Measurements from ENCODE around the gene CREB3L2. TPM values are rescaled to one million over a fixed set of nuclear protein-coding genes. Genes with fewer than 3 reads are reported as not detected.

CREB3L2 gene
- total and polyA plus RNA-seq, 2 of the 8 experiments (the other 6 are each of a cell fraction or from before 2014, with no cell fraction given): 14.4 to 48.3 TPM

- Histone ChIP-seq H3K9me3 (ENCODE audit: insufficient read depth in 2 of 2, low read depth in 1 of 2, low read length in 1 of 2) (no peaks in the 10 kb centered on the region), H3K27me3 (replicated peaks in 1 of 4; ENCODE audit: control insufficient read depth in 3 of 4, extremely low read depth in 1 of 4, insufficient read depth in 3 of 4, low read length in 3 of 4) (no peaks in the 10 kb centered on the region), H3K9ac (replicated peaks in 1 of 4; ENCODE audit: extremely low read depth in 1 of 4, low read depth in 3 of 4, low read length in 3 of 4) (no peak overlapping the region), H3K4ac (replicated peaks; ENCODE audit: insufficient read length, low read depth, low read length) (no peak overlapping the region), H3K23ac (ENCODE audit: insufficient read length) (no peak overlapping the region), H3K79me1 (ENCODE audit: low read depth, low read length) (peaks cover 7% of the 10 kb centered on the region; the same call in 1 of the 2 replicates), H3K56ac (replicated peaks; ENCODE audit: insufficient read length, low read depth, low read length) (no peak overlapping the region), H4K5ac (ENCODE audit: insufficient read length, low read depth, low read length) (no peak overlapping the region), H4K91ac (replicated peaks; ENCODE audit: insufficient read length, low read length) (no peak overlapping the region), H3K14ac (ENCODE audit: insufficient read length) (no peak overlapping the region), H2BK20ac (ENCODE audit: low read length) (no peak overlapping the region), H3K36me3 (ENCODE audit: control insufficient read depth in 2 of 4, insufficient read depth in 4 of 4, low read length in 3 of 4) (no peaks in the 10 kb centered on the region), H2BK12ac (ENCODE audit: low read depth, low read length) (no peak overlapping the region), H4K20me1 (replicated peaks in 1 of 2; ENCODE audit: control insufficient read depth in 1 of 2, insufficient read depth in 2 of 2, low read length in 2 of 2) (peaks cover 0 to 7% of the 10 kb centered on the region in 2 experiments), H2BK15ac (ENCODE audit: low read length) (no peak overlapping the region), H3K79me2 (ENCODE audit: control insufficient read depth in 1 of 2, insufficient read depth in 2 of 2, low read length in 2 of 2) (peaks cover 26 to 95% of the 10 kb centered on the region in 2 experiments), H2AK5ac (ENCODE audit: low read depth, low read length) (no peak overlapping the region), H4K8ac (ENCODE audit: extremely low read depth, insufficient read depth, low read length) (no peak overlapping the region), H3K27ac (ENCODE audit: low read depth, low read length) (no peak overlapping the region), H3K4me2 (ENCODE audit: insufficient read depth in 1 of 2, low read depth in 2 of 2, low read length in 2 of 2) (no peak overlapping the region), H2BK120ac (replicated peaks; ENCODE audit: low read depth, low read length) (no peak overlapping the region), H3K4me1 (replicated peaks in 1 of 4; ENCODE audit: control insufficient read depth in 3 of 4, insufficient read depth in 4 of 4, low read length in 3 of 4) (peaks cover 0 to 11% (median 8%) of the 10 kb centered on the region in 4 experiments; a peak in 3 of 7 replicates), H3K4me3 (ENCODE audit: extremely low read depth in 1 of 4, insufficient read depth in 2 of 4, low read depth in 3 of 4, low read length in 4 of 4) (no peak overlapping the region), H3K23me2 (ENCODE audit: low read depth, low read length) (peaks cover 6% of the 10 kb centered on the region), H2BK5ac (ENCODE audit: low read depth, low read length) (no peak overlapping the region), H3K18ac (ENCODE audit: extremely low read depth, low read length) (no peak overlapping the region), H2AFZ (ENCODE audit: low read length) (no peak overlapping the region)
- ChIA-PET POLR2A (ENCODE audit: partially characterized antibody) (no interaction called here), CTCF (ENCODE audit: partially characterized antibody) (interaction anchor here (1.6 to 14.1 kb wide), 2 partner anchors 13 to 93 kb away, joined by 3 to 167 read pairs; no protein-coding TSS in a partner anchor)
- DNase-seq (ENCODE audit: low read depth in 1 of 2, low spot score in 2 of 2) (no peak), FAIRE-seq (no peak)
- WGBS, 2 experiments (ENCODE audit: extremely low coverage in 1 of 2, insufficient coverage in 1 of 2, insufficient read length in 1 of 2, insufficient replicate concordance in 2 of 2, low coverage in 1 of 2, low lambda C conversion rate in 2 of 2, missing lambda C conversion rate in 1 of 2): 92% methylated on average over 6 of the region's 6 CpGs; no CpG with 5 or more reads in 1 of the 2 experiments
- no peak for TF ChIP-seq CTCF (IDR thresholded peaks at IDR 0.05; ENCODE audit: control extremely low read depth in 1 of 3, insufficient read depth in 1 of 3, low read depth in 1 of 3, low read length in 3 of 3)
- TF ChIP-seq EZH2 (IDR thresholded peaks at IDR 0.05; ENCODE audit: low read depth, low read length, severe bottlenecking): no peak
- TF ChIP-seq ZNF274 (IDR thresholded peaks at IDR 0.05; ENCODE audit: borderline replicate concordance, extremely low read depth, low read length): no peak
- no peak for TF ChIP-seq RAD21 (IDR thresholded peaks at IDR 0.05 in 1 of 2, conservative IDR thresholded peaks at IDR 0.05 in 1 of 2; ENCODE audit: low read depth in 2 of 2, low read length in 2 of 2)
- TF ChIP-seq GABPA (IDR thresholded peaks at IDR 0.05; ENCODE audit: borderline replicate concordance, insufficient read depth, low read length): no peak
- TF ChIP-seq SP4 (IDR thresholded peaks at IDR 0.05; ENCODE audit: low read length): no peak
- TF ChIP-seq ASH2L (IDR thresholded peaks at IDR 0.05; ENCODE audit: low read length): no peak
- no peak for TF ChIP-seq BACH1 (IDR thresholded peaks at IDR 0.05; ENCODE audit: low read length)
- TF ChIP-seq PHF8 (conservative IDR thresholded peaks at IDR 0.05; ENCODE audit: low read depth, low read length): no peak
- no peak for TF ChIP-seq RFX5 (IDR thresholded peaks at IDR 0.05; ENCODE audit: borderline replicate concordance, low read depth, low read length)
- no peak for TF ChIP-seq CTBP2 (IDR thresholded peaks at IDR 0.05; ENCODE audit: borderline replicate concordance, insufficient read depth, insufficient read length, low read length)
These were observed 5.5 kb downstream of the CREB3L2 start for GRCh38 chr7:137996386-137996851.
